ENCODE data around the gene TANK.
"Not testable (repeated sequence)": the region's sequence is repeated elsewhere in the genome, so short reads cannot be mapped to it uniquely, and the experiment has no call there.

Gene TANK

GRCh38 chr2:161160226-161161073 lies at the start of gene TANK:
TSS of gene TANK (plus strand) at chr2:161160428. CDS start at chr2:161179663, 19,235 bp downstream.
- DNase-seq (ENCODE audit: low spot score), result peak; percentile 96

- no peak for DNase-seq (ENCODE audit: low spot score)
Measured at GRCh38 chr2:161111531-161111930, 48.7 kb upstream of the TANK start.

- DNase-seq (ENCODE audit: low spot score), result no peak
Measured at GRCh38 chr2:161112908-161113307, 47.3 kb upstream of the TANK start.

GRCh38 chr2:161113693-161114575 lies 46.3 kb upstream of the TANK start:
- DNase-seq (ENCODE audit: low spot score), result no peak

- no peak for DNase-seq (ENCODE audit: low spot score)
Measured at GRCh38 chr2:161115205-161115604, 45.0 kb upstream of the TANK start.

- no peak for DNase-seq (ENCODE audit: low spot score)
Measured at GRCh38 chr2:161115605-161116380, 44.4 kb upstream of the TANK start.

GRCh38 chr2:161116509-161116908 lies 43.7 kb upstream of the TANK start:
- DNase-seq (ENCODE audit: low spot score), result no peak

- DNase-seq (ENCODE audit: low spot score), result no peak
Measured at GRCh38 chr2:161117506-161117905, 42.7 kb upstream of the TANK start.

- DNase-seq (ENCODE audit: low spot score), result no peak
Measured at GRCh38 chr2:161118722-161119121, 41.5 kb upstream of the TANK start.

- no peak for DNase-seq (ENCODE audit: low spot score)
Measured at GRCh38 chr2:161119483-161119882, 40.7 kb upstream of the TANK start.

GRCh38 chr2:161120775-161121174 lies 39.5 kb upstream of the TANK start:
- DNase-seq (ENCODE audit: low spot score), result no peak

- no peak for DNase-seq (ENCODE audit: low spot score)
Measured at GRCh38 chr2:161121622-161122021, 38.6 kb upstream of the TANK start.

GRCh38 chr2:161122772-161123530 lies 37.3 kb upstream of the TANK start:
- DNase-seq (ENCODE audit: low spot score), result peak; percentile 83

- DNase-seq (ENCODE audit: low spot score), result no peak
Measured at GRCh38 chr2:161123531-161124030, 36.6 kb upstream of the TANK start.

- no peak for DNase-seq (ENCODE audit: low spot score)
Measured at GRCh38 chr2:161124201-161124600, 36.0 kb upstream of the TANK start.

GRCh38 chr2:161128885-161129284 lies 31.3 kb upstream of the TANK start:
- DNase-seq (ENCODE audit: low spot score), result no peak

GRCh38 chr2:161130354-161130753 lies 29.9 kb upstream of the TANK start:
- no peak for DNase-seq (ENCODE audit: low spot score)

GRCh38 chr2:161131074-161131680 lies 29.1 kb upstream of the TANK start:
- no peak for DNase-seq (ENCODE audit: low spot score)

- no peak for DNase-seq (ENCODE audit: low spot score)
Measured at GRCh38 chr2:161131804-161132203, 28.4 kb upstream of the TANK start.

GRCh38 chr2:161132384-161132783 lies 27.8 kb upstream of the TANK start:
- not testable (repeated sequence) for DNase-seq (ENCODE audit: low spot score)

GRCh38 chr2:161133366-161133765 lies 26.9 kb upstream of the TANK start:
- no peak for DNase-seq (ENCODE audit: low spot score)
